Measurements from ENCODE around the gene NOTCH4.

Gene NOTCH4

GRCh38 chr6:32222333-32223230 lies 1.3 kb downstream of the NOTCH4 start:
- Histone ChIP-seq H3K27ac (ENCODE audit: extremely low read depth, low read depth, low read length) (no peak overlapping the region), H3K36me3 (ENCODE audit: control insufficient read depth in 2 of 2, insufficient read depth in 1 of 2, low read length in 2 of 2) (no peaks in the 10 kb centered on the region), H3K4me1 (ENCODE audit: control insufficient read depth, insufficient read depth, low read length) (no peaks in the 10 kb centered on the region), H3K9me3 (ENCODE audit: control insufficient read depth, insufficient read depth, low read depth, low read length) (no peaks in the 10 kb centered on the region), H3K4me3 (ENCODE audit: low read depth, low read length) (no peak overlapping the region)
- 0 out of 2 replicates have a peak, but pooled peaks have one; percentile 32 for TF ChIP-seq ZFHX2 (tag by site-specific recombination; conservative IDR thresholded peaks at IDR 0.05)
- no peak for TF ChIP-seq ZNF266 (tag by site-specific recombination; IDR thresholded peaks at IDR 0.05; ENCODE audit: low read depth)
- no peak for TF ChIP-seq ZNF747 (tag by site-specific recombination; IDR thresholded peaks at IDR 0.05)
- no peak for TF ChIP-seq ZNF654 (tag by site-specific recombination; IDR thresholded peaks at IDR 0.05; ENCODE audit: low read depth)
- TF ChIP-seq ZBTB1 (tag by site-specific recombination; IDR thresholded peaks at IDR 0.05), result no peak
- no peak for TF ChIP-seq KLF8 (tag by site-specific recombination; IDR thresholded peaks at IDR 0.05)
- TF ChIP-seq ZNF19 (tag by site-specific recombination; IDR thresholded peaks at IDR 0.05; ENCODE audit: low read depth), result no peak
- no peak for TF ChIP-seq KLF9 (tag by site-specific recombination; IDR thresholded peaks at IDR 0.05; ENCODE audit: low read depth)
- TF ChIP-seq YY1 (tag by site-specific recombination; IDR thresholded peaks at IDR 0.05), result no peak
- no peak for TF ChIP-seq ZNF214 (tag by site-specific recombination; IDR thresholded peaks at IDR 0.05; ENCODE audit: borderline replicate concordance)
- TF ChIP-seq, protein P1, sequence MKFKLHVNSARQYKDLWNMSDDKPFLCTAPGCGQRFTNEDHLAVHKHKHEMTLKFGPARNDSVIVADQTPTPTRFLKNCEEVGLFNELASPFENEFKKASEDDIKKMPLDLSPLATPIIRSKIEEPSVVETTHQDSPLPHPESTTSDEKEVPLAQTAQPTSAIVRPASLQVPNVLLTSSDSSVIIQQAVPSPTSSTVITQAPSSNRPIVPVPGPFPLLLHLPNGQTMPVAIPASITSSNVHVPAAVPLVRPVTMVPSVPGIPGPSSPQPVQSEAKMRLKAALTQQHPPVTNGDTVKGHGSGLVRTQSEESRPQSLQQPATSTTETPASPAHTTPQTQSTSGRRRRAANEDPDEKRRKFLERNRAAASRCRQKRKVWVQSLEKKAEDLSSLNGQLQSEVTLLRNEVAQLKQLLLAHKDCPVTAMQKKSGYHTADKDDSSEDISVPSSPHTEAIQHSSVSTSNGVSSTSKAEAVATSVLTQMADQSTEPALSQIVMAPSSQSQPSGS (tag by site-specific recombination; IDR thresholded peaks at IDR 0.05; ENCODE audit: low read depth), result no peak
- TF ChIP-seq, protein P2, sequence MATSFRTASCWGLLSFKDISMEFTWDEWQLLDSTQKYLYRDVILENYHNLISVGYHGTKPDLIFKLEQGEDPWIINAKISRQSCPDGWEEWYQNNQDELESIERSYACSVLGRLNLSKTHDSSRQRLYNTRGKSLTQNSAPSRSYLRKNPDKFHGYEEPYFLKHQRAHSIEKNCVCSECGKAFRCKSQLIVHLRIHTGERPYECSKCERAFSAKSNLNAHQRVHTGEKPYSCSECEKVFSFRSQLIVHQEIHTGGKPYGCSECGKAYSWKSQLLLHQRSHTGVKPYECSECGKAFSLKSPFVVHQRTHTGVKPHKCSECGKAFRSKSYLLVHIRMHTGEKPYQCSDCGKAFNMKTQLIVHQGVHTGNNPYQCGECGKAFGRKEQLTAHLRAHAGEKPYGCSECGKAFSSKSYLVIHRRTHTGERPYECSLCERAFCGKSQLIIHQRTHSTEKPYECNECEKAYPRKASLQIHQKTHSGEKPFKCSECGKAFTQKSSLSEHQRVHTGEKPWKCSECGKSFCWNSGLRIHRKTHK (tag by site-specific recombination; IDR thresholded peaks at IDR 0.05), result no peak
- TF ChIP-seq ZNF677 (tag by site-specific recombination; IDR thresholded peaks at IDR 0.05), result no peak
- 0 out of 2 replicates have a peak, but pooled peaks have one; percentile 7 for TF ChIP-seq EGR2 (tag by site-specific recombination; IDR thresholded peaks at IDR 0.05; ENCODE audit: low read depth)
- TF ChIP-seq GLIS1 (tag by site-specific recombination; IDR thresholded peaks at IDR 0.05), result no peak
- no peak for TF ChIP-seq ZNF335 (tag by site-specific recombination; conservative IDR thresholded peaks at IDR 0.05)
- no peak for TF ChIP-seq ZBTB10 (tag by site-specific recombination; IDR thresholded peaks at IDR 0.05)
- no peak for TF ChIP-seq ZNF555 (tag by site-specific recombination; conservative IDR thresholded peaks at IDR 0.05)
- TF ChIP-seq ZNF670 (tag by site-specific recombination; IDR thresholded peaks at IDR 0.05; ENCODE audit: low read depth), result no peak
- no peak for TF ChIP-seq ZNF521 (tag by site-specific recombination; IDR thresholded peaks at IDR 0.05)
- TF ChIP-seq ZNF791 (tag by site-specific recombination; IDR thresholded peaks at IDR 0.05), result no peak
- TF ChIP-seq, protein P3, sequence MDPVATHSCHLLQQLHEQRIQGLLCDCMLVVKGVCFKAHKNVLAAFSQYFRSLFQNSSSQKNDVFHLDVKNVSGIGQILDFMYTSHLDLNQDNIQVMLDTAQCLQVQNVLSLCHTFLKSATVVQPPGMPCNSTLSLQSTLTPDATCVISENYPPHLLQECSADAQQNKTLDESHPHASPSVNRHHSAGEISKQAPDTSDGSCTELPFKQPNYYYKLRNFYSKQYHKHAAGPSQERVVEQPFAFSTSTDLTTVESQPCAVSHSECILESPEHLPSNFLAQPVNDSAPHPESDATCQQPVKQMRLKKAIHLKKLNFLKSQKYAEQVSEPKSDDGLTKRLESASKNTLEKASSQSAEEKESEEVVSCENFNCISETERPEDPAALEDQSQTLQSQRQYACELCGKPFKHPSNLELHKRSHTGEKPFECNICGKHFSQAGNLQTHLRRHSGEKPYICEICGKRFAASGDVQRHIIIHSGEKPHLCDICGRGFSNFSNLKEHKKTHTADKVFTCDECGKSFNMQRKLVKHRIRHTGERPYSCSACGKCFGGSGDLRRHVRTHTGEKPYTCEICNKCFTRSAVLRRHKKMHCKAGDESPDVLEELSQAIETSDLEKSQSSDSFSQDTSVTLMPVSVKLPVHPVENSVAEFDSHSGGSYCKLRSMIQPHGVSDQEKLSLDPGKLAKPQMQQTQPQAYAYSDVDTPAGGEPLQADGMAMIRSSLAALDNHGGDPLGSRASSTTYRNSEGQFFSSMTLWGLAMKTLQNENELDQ (tag by site-specific recombination; IDR thresholded peaks at IDR 0.05; ENCODE audit: low read depth), result no peak
- TF ChIP-seq, protein P4, sequence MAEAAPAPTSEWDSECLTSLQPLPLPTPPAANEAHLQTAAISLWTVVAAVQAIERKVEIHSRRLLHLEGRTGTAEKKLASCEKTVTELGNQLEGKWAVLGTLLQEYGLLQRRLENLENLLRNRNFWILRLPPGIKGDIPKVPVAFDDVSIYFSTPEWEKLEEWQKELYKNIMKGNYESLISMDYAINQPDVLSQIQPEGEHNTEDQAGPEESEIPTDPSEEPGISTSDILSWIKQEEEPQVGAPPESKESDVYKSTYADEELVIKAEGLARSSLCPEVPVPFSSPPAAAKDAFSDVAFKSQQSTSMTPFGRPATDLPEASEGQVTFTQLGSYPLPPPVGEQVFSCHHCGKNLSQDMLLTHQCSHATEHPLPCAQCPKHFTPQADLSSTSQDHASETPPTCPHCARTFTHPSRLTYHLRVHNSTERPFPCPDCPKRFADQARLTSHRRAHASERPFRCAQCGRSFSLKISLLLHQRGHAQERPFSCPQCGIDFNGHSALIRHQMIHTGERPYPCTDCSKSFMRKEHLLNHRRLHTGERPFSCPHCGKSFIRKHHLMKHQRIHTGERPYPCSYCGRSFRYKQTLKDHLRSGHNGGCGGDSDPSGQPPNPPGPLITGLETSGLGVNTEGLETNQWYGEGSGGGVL (tag by site-specific recombination; IDR thresholded peaks at IDR 0.05), result peak; percentile 44; the same call in 1 of the 2 replicates
- POLR2A ChIA-PET, result no interaction called here
- CTCF ChIA-PET, result interaction anchor here (0.9 to 1.1 kb wide), 3 partner anchors 10 to 96 kb away, joined by 3 to 6 read pairs (median 3); no protein-coding TSS in a partner anchor

Measured in HEK293 (cell line).